ENCODE results near the gene C14orf93.
A peak's percentile ranks its signal among the peaks of the same experiment; 100 is the strongest.

Gene C14orf93, protein sequence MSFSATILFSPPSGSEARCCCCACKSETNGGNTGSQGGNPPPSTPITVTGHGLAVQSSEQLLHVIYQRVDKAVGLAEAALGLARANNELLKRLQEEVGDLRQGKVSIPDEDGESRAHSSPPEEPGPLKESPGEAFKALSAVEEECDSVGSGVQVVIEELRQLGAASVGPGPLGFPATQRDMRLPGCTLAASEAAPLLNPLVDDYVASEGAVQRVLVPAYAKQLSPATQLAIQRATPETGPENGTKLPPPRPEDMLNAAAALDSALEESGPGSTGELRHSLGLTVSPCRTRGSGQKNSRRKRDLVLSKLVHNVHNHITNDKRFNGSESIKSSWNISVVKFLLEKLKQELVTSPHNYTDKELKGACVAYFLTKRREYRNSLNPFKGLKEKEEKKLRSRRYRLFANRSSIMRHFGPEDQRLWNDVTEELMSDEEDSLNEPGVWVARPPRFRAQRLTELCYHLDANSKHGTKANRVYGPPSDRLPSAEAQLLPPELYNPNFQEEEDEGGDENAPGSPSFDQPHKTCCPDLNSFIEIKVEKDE

DNA sequence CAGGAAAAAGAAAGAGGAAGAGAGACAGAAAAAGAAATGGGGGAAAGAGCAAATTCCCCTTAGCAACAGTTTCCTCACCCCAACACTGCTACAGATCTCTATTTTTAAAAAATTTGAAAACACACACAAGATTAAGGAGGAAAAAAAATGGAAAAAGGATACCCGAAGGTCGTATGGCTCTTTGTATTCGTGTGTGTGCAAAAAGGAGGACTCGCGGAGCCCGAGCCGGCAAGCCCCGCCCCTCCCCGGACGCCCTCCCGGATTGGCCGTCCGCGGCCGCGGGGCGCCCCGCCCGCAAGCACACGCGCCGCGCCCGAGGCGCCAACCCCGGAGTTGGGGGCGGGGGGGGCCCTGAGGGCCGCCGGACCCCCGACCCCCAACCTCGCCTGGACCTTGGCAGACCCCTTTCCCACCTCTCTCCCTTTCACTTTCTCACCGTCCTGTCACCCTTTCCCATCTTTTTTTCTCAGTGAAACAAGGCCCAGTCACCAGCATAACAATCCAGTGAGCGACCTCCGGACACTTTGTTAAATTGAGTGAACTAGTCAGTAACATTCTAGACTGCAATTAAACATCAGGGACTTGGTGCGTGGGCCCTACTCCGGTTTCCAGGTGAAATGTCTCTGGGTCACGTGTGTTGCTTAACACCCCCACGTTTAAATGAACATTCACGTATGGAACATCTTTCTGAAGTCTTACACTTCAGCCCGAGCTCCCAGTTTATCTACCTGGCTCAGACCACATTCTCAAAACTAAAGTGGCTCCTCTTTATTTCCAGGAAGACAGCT lies at the start of gene C14orf93:
TSS of gene C14orf93 (minus strand) at position 205 of the 788 bp plus-strand sequence. CDS start 11,120 bp downstream, outside the sequence.
- DNase-seq = peak; percentile 82

DNA sequence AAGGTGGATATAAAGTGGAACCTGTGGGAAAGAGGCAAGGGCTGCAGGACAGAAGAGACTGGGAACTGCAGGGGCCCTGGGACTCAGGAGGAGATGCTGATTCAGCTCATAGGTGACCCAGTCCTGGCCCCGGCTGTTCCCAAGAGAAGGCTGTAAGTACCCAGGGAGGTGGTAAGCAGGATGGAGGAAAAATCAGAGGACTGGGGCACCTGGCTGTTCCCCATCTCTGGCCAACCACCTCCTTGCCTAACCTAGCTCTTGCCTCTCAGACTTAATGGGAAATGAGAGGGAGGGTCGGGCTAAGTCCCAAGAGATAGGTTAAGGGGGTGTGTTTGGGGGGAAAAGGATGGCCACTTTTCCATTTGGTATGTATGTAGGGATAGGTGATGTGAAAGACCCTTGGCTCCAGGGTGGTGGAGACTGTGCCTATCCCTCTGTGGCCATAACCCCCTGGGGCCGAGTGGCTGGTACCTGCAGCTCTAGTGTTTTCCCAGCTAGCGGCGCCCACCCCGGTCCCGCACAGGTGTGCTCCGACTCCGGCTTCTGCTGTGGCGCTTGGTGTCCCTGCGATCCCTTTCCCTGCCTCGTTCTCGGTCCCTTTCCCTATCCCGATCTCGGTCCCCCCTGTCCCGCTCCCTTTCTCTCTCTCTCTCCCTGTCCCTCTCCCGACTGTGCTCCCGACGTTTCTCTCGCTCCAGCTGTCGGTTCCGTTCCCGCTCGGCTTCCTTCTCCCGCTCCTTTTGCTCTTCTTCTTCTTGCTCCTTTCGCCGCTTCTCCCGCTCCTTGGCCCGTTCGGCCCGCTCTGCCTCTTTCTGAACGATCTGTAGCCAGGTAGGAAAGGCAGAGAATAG lies 48.9 kb upstream of the C14orf93 start:
- no peak for DNase-seq

DNA sequence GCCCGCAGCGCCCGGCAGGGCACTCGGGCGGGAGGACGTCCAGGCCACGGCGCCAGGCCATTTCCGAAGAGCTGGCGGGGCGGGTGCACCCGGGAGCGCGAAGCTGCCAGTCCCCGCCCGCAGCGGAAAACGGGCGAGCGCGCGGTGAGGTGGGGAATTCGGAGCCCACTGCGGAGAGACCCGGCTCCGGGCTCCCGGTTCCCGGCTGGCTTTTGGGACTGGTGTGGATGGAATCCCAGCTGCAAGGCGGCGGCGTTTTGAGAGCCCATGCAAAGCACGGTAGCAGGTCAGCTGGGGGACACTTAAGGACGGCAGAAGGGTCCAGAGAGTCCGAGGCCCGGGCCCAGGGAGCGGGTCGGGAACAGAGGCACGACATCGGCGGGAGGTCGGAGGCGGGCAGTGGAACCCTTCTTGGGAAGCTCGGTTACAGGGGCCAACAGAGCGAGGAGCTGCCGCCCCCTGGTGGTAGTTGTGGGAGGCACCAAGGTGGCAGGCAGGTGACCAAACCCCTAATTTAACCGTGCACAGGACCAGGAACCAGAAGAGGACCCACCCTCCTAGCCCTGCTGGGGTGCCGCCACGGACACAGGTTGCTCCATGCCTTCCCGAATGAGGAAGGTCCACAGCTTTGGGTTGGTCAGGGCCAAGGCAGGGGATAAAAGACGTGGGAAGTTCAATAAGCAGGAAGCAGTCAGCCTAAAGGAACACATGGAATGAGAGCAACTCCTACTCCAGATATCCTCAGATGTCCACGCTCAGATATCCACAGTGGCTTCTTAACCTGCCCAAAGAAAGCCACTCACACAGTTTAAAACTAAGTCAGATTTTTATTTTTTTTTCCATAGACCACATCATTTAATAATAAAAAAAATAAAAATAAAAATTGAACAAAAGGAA lies 48.1 kb upstream of the C14orf93 start:
- DNase-seq = peak; percentile 87

DNA sequence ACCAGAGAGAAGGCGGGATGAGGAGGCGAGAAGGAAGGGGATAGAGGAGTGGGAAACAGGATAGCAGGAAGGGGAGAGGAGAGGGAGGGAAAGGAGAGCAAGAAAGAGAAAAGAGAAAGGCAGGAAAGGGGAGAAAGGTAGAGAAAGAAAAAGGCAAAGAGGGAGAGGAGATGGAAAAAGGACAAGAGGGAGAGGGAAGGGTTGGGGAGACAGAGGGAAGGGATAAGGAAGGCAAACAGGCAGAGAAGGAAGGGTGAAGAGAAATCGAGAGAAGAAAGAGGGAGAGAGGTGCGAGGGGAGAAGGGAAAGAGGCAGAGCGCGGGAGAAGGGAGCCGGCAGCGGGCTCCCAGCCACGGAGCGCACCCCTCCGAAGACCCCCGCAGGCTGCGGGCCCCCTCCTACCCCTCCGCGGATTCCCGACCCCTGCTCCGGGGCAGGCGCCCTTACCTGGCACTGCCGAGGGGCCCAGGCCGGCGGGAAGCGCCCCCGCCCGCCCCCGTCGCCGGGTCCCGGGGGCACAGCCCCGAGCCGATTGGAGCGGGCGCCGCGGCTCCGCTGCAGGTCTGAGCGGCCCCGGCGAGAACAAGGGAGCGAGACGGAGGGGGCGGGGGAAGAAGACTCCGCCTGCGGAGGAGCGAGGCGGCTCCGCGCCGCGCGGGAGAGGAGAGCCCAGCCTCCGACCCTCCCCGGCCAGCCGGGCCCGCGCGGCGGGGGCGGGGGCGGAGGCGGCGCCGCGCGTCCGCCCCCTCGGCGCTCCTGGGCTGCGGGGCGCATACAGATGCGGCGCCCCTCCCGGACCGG lies 47.2 kb upstream of the C14orf93 start, which contains the start of gene CDH24:
TSS of gene CDH24 (minus strand) at position 565 of the 801 bp plus-strand sequence. CDS start 1,787 bp downstream, outside the sequence.
- peak; percentile 75 for DNase-seq

DNA sequence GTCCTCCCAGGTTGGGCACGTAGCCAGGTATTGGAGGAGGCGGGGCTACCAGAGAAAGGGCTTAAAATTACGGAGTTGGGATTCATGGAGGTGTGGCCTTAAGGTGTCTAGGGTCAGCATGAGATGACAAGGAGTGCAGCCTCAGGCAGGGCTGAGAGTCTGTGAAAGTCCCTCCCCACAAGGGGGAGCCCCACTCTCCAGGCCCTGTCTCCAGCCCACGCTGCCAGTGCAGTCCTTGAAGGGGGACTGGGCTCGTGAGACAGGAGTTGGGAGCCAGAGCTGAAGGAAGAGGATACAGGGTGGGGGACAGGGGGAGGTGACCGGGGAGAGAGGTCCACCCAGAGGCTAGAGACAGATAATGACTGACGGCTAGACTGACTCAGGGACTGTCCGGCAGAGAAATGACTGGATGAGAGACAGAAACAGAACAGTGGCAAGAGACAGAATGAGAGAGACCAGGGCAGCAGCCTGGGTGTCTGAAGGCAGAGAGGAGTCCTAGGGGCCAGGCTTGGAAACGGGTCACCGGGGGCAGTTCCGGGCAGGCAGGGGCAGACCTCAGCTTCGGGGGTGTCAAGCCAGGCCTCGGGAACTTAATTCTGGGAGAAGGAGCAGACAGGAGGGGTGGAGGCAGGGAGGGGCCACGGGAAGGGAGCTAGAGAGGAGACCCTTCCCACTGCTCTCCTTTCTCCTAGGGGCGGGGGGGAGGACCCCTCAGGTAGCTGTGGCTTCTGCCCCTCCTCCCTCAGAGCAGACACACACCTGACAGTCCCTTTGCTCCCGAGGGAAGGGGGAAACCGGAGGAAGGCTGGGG lies 46.4 kb upstream of the C14orf93 start:
- DNase-seq = peak; percentile 75

DNA sequence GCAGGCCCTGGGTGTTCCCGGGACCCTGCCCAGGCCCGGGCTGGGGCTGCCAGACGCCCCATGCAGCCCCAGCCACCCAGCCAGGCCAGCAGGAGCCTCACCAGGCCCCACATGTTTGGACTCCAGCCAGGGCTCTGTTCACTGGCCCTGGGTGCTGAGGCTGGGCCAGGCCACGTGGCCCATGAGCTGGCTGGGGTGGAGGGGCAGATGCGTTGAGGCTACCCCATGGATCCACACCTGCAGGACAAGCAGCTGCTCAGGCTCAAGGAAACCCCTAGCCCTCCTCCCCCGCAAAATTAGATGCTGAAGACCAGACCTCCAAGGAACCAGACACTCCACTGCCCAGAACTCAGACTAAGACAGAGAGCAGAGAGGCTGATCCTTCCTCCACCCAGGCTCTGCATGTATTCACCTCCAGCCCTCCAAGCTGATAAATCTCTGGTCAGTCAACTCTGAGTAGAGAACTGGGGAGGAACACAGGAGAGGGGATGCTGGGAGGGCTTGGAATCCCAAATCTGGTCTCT lies 45.7 kb upstream of the C14orf93 start:
- no peak for DNase-seq

DNA sequence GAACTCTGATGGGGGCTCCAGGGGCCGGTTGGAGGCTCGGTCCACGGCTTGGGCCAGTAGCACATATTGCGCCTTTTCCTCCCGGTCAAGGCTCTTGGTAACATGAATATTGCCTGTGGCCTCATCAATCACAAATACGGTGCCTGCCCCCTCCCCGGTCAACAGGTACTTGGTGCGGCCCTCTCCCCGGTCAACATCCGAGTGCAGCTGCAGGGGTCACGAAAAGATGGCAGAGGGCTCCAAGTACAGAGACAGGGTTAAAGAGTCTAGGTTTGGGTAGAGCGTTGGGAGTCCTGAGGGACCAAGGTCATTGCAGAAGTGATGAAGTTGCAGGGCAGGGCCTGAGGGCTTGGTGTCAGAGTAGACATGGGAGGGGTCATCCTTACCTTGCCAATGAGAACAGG lies 45.2 kb upstream of the C14orf93 start:
- no peak for DNase-seq

DNA sequence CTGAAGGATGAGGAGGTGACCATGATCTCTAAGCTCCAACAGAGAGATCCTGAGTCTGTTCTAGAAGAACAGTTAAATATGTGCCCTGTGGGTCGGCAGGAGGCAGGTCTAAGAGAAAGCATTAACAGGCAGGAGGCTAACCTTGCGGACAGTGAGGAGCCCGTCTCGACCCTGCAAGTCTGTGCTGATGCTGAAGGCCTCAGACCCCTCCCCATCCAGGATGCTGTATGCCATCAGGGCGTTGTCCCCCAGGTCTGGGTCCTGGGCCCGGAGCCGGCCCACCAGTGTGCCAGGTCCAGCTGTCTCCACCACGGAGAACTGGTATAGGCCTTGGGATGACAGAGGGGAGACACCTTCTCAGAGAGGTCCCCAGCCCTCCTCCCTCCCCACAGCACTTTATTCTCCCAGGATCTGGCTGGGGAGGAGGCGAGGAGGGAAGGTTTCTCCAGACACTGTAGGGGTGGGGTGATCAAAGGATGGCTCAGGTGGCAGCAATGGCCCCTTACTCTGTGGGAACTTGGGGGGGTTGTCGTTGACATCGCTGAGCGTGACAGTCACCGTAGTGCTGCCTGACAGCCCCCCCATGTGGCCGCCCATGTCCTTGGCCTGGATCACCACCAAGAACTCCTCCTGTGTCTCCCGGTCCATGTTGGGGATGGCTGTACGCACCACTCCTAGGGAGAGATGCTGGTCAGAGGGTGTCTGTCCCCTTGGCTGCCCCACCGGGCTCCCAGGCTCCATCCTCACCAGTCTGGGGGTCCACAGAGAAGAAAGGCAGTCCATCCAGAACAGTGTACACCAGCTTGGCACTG lies 44.3 kb upstream of the C14orf93 start:
- peak; percentile 26 for DNase-seq

DNA sequence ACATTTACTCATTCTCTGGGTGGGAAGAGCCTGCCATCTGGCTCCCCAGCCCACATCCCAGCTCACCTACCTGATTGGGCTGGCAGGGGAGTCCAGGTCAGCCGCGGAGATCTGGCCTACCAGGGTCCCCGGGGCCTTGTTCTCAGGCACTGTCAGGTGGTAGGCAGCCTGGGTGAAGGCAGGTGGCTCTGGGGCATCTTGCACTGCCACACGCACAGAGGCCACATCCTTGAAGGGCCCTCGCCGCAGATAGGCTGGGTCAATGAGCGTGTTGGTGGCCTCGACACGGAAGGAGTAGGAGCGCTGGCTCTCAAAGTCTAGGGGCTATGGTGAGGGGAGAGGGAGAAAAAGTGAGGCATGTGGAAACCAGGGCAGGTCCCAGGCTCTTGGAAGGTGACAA lies 43.5 kb upstream of the C14orf93 start:
- DNase-seq = no peak

DNA sequence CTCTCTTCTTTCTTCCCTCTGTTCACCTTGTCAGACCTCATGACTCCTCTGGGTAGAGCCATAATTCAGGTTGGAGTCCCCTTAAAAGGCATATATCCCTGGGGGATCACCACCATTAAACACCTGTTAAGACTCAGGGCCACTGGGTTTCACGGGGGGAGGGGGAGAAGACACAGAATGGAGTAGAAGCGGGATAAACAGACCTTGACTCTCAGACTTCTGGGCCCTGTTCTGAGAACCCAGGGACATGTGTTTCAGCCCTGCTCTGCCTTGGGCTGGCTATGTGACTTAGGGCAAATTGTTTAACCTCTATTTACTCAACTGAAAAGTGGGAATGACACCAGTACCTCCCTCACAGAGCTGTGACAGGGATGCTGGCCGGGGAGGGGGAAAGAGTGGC lies 42.7 kb upstream of the C14orf93 start:
- no peak for DNase-seq

DNA sequence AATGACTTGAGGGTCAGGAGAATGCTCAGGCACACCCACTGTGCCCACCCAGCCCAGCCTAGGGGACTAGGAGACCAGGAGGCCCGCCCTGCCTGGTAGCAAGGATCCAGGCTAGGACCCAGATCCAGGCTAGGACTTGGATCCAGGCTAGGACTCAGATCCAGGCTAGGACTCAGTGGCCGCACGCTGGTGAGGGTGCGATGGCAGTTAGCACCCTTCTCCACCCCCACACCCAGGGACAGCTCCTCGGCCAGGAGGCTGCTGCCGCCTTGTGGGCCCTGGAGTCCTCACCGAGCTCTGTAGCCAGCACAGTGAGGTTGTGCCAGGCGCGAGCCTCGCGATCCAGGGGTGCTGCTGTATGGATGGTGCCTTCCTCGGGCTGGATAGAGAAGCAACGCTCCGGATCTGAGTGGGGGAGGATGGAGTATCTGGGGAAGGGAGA lies 42.3 kb upstream of the C14orf93 start:
- DNase-seq = no peak

DNA sequence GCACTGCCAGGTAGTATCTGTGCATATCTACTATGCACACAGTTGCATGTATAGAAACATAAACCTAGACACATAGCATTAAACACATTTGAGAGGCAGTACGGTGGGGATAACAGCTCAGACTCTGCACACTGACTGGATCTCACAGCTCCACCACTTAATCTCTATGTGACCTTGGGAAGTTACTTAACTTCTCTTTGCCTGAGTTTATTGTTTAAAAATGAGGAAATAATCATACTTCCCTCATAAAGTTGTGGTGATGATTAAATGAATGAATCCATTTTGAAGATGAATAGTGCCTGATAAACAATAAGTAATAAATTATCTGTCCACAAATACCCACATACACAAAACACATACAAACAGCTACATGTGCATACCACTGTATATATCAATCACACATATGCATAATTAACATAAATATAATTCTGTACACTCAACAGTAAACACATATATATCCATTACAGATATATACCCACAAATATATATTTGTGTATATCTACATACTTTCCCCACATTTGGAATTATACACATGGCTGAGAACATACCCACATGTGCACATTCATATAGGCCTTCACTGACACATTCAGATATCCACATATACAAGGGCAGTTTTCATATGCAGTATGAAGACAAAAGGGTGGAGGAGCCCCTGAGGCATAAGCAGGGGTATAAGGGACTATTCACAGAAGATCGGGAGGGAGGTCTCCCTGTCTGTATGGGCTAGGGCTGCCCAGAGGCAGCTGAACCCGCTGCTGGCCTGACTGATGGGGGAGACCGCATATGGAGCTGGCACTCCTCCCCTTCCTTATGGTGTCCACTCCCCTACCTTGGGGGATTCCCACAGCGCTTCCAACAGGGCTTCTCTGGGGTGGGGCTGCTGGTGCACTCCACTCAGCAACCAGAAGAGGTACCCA lies 41.5 kb upstream of the C14orf93 start:
- DNase-seq = no peak

DNA sequence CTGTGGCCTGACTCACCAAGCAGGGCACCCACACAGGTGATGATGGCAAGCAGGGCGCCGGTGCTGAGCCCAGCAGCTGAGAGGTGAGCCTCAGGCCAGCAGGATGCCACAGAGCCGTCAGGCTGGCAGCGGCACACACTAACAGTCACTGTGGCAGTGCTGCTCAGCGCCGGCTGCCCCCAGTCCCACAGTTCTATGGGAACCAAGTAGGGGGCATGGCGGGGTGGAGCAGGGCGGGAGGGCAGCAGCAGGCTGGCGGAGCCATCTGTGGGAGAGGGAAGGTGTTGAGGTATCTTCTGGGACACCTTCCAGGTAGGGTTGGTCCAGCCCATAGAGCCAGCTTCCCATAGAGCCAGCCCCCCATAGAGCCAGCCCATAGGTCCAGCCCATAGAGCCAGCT lies 39.1 kb upstream of the C14orf93 start:
- no peak for DNase-seq

DNA sequence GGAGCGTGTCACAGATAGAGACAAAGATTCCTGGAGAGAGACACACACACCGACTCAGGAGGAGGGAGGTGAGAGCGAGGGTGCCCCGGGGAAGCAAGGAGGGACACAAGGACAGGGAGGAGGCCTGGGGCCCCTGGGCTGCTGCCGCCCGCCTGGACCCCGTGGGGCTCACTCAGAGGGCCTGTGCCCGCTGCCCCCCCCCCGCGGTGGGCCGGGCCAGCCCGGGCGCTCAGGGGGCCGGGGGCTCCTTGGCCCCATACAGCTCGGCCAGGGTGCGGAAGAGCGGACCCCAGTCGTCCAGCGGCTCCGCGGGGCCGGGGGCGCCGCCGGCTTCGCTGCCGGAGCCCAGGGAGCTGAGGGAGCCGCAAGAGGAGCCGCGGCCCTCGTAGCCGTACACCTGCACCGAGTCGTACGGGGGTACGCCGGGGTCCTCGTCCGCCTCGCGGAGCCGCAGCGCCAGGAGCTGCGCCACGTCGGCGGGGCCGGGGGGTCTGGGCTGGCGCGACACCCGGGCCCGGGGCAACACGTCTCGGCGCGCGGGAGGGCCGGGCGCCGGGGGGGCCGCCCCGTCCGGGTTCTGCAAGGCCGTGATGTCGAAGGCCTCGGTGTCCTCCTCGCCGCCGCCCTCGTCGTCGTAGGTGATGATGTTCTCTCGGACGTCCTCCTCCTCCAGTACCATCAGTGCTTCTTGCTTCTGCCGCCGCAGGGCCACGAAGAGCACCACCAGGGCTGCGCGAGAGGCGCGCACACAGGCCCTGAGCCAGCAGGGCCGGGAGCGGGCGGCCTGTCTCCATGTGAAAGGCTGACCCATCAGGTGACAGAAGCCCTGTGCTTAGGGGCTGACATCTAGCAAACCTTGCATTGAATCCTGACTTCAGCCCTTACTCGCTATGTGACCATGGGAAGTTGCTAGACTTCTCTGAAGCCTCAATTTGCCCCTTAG lies 38.1 kb upstream of the C14orf93 start:
- no peak for DNase-seq

DNA sequence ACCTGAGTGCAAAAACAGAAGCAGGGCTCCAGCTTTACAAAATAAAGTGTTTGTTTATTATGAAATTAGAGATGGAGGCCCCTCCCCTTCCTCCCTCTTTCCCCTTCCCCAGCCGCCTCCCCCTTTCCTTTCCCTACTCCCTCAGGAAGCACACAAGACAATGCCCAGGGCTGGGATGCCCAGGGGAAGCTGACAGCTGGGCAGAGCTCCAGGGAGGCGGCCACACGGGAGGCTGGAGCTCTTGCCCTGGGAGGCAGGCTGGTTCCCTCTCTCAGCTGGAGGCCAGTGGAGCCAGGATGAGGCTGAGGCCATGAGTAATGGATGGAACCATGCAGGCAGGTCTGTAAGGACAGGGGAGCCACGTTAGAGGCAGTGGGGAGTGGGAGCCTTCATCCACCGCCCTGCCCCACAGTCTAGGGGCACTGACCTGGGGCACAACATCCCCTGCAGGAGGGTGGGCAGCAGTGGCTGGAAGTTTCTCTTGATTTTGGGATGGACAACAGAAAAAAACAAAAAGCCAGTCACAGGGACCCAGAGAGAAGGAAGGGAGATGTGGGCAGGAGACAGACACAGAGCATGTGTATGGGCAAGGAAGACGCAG lies 37.2 kb upstream of the C14orf93 start:
- no peak for DNase-seq
